GM23338 (cell line): Measurements from ENCODE around the gene UBL7.

Experiments
- CREB1 ChIP-seq: fragments of 250-450 bp; sonication (Bioruptor Pico); IDR thresholded peaks from 2 replicates; pipeline ENCODE4 v1.5.0; 2020; ENCODE audit warnings: low read depth, mild to moderate bottlenecking, moderate library complexity
- EZH2 ChIP-seq: fragments of 200-600 bp; sonication (generic); IDR thresholded peaks from one replicate; pipeline ENCODE4 v1.8.0; 2017; ENCODE audit warnings: antibody characterized with exemption, mild to moderate bottlenecking, low read depth; ENCODE audit not compliant: unreplicated experiment
- EZH2phosphoT487 ChIP-seq: fragments of 200-600 bp; sonication (generic); IDR thresholded peaks from one replicate; pipeline ENCODE4 v1.8.1; 2018; ENCODE audit warnings: antibody characterized with exemption; ENCODE audit not compliant: unreplicated experiment
- JUNB ChIP-seq: IDR thresholded peaks from one replicate; pipeline ENCODE4 v1.6.1; 2016; ENCODE audit warnings: antibody characterized with exemption; ENCODE audit not compliant: unreplicated experiment
- NANOG ChIP-seq: IDR thresholded peaks from 2 replicates; pipeline ENCODE4 v1.6.1; 2016; ENCODE audit warnings: antibody characterized with exemption, borderline replicate concordance
- POLR2AphosphoS5 ChIP-seq: IDR thresholded peaks from 2 replicates; pipeline ENCODE4 v1.6.1; 2016; ENCODE audit warnings: antibody characterized with exemption, low read depth
- ZNF331 ChIP-seq: fragments of 250-450 bp; sonication (Bioruptor Pico); IDR thresholded peaks from 2 replicates; pipeline ENCODE4 v1.5.0; 2020; ENCODE audit warnings: low read depth, mild to moderate bottlenecking, moderate library complexity
- TF ChIP-seq, protein P1 (sequence below), 2 experiments: fragments of 200-600 bp in 1 of 2; sonication (generic) in 1 of 2; conservative IDR thresholded peaks; 2 replicates each; pipeline versions ENCODE4 v1.5.1 to v1.6.1; 2016 to 2017; ENCODE audit warnings: antibody characterized with exemption in 2 of 2, low read depth in 2 of 2, mild to moderate bottlenecking in 2 of 2, moderate library complexity in 1 of 2
- TF ChIP-seq, protein P2 (sequence below): IDR thresholded peaks from one replicate; pipeline ENCODE4 v1.6.1; 2018; ENCODE audit warnings: antibody characterized with exemption; ENCODE audit not compliant: unreplicated experiment
- TF ChIP-seq, protein P3 (sequence below): IDR thresholded peaks from 2 replicates; pipeline ENCODE4 v1.6.1; 2016; ENCODE audit warnings: antibody characterized with exemption
- TF ChIP-seq, protein P4 (sequence below): fragments of 250-450 bp; sonication (Bioruptor Pico); IDR thresholded peaks from 2 replicates; pipeline ENCODE4 v1.5.0; 2020; ENCODE audit warnings: mild to moderate bottlenecking, moderate library complexity

DNA sequence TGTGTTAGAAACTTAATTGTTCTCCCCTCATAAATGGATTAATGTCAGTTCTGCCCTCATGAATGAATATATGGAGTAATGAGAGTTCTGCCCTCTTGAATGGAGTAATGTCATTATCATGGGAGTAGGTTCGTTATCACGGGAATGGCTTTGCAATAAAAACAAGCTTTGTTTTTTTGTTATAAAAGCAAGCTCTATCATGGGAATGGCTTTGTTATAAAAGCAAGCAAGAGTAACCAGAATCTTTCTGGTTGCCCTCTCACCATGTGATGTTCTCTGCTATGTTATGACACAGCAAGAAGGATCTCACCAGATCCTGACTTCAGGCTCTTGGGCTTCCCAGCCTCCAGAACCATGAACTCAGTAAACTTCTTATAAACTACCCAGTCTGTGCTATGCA is 38.4 kb upstream of the UBL7 start:
- TF ChIP-seq, protein P1, sequence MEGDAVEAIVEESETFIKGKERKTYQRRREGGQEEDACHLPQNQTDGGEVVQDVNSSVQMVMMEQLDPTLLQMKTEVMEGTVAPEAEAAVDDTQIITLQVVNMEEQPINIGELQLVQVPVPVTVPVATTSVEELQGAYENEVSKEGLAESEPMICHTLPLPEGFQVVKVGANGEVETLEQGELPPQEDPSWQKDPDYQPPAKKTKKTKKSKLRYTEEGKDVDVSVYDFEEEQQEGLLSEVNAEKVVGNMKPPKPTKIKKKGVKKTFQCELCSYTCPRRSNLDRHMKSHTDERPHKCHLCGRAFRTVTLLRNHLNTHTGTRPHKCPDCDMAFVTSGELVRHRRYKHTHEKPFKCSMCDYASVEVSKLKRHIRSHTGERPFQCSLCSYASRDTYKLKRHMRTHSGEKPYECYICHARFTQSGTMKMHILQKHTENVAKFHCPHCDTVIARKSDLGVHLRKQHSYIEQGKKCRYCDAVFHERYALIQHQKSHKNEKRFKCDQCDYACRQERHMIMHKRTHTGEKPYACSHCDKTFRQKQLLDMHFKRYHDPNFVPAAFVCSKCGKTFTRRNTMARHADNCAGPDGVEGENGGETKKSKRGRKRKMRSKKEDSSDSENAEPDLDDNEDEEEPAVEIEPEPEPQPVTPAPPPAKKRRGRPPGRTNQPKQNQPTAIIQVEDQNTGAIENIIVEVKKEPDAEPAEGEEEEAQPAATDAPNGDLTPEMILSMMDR (conservative IDR thresholded peaks at IDR 0.05; ENCODE audit: low read depth in 2 of 2): no peak
- TF ChIP-seq EZH2 (no peak), NANOG (no peak), POLR2AphosphoS5 (no peak), EZH2phosphoT487 (no peak), CREB1 (CRISPR knock-in tag) (no peak), JUNB (no peak), ZNF331 (CRISPR knock-in tag) (no peak)
- TF ChIP-seq, protein P2, sequence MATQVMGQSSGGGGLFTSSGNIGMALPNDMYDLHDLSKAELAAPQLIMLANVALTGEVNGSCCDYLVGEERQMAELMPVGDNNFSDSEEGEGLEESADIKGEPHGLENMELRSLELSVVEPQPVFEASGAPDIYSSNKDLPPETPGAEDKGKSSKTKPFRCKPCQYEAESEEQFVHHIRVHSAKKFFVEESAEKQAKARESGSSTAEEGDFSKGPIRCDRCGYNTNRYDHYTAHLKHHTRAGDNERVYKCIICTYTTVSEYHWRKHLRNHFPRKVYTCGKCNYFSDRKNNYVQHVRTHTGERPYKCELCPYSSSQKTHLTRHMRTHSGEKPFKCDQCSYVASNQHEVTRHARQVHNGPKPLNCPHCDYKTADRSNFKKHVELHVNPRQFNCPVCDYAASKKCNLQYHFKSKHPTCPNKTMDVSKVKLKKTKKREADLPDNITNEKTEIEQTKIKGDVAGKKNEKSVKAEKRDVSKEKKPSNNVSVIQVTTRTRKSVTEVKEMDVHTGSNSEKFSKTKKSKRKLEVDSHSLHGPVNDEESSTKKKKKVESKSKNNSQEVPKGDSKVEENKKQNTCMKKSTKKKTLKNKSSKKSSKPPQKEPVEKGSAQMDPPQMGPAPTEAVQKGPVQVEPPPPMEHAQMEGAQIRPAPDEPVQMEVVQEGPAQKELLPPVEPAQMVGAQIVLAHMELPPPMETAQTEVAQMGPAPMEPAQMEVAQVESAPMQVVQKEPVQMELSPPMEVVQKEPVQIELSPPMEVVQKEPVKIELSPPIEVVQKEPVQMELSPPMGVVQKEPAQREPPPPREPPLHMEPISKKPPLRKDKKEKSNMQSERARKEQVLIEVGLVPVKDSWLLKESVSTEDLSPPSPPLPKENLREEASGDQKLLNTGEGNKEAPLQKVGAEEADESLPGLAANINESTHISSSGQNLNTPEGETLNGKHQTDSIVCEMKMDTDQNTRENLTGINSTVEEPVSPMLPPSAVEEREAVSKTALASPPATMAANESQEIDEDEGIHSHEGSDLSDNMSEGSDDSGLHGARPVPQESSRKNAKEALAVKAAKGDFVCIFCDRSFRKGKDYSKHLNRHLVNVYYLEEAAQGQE: no peak
- TF ChIP-seq, protein P3, sequence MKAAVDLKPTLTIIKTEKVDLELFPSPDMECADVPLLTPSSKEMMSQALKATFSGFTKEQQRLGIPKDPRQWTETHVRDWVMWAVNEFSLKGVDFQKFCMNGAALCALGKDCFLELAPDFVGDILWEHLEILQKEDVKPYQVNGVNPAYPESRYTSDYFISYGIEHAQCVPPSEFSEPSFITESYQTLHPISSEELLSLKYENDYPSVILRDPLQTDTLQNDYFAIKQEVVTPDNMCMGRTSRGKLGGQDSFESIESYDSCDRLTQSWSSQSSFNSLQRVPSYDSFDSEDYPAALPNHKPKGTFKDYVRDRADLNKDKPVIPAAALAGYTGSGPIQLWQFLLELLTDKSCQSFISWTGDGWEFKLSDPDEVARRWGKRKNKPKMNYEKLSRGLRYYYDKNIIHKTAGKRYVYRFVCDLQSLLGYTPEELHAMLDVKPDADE: no peak
- TF ChIP-seq, protein P4, sequence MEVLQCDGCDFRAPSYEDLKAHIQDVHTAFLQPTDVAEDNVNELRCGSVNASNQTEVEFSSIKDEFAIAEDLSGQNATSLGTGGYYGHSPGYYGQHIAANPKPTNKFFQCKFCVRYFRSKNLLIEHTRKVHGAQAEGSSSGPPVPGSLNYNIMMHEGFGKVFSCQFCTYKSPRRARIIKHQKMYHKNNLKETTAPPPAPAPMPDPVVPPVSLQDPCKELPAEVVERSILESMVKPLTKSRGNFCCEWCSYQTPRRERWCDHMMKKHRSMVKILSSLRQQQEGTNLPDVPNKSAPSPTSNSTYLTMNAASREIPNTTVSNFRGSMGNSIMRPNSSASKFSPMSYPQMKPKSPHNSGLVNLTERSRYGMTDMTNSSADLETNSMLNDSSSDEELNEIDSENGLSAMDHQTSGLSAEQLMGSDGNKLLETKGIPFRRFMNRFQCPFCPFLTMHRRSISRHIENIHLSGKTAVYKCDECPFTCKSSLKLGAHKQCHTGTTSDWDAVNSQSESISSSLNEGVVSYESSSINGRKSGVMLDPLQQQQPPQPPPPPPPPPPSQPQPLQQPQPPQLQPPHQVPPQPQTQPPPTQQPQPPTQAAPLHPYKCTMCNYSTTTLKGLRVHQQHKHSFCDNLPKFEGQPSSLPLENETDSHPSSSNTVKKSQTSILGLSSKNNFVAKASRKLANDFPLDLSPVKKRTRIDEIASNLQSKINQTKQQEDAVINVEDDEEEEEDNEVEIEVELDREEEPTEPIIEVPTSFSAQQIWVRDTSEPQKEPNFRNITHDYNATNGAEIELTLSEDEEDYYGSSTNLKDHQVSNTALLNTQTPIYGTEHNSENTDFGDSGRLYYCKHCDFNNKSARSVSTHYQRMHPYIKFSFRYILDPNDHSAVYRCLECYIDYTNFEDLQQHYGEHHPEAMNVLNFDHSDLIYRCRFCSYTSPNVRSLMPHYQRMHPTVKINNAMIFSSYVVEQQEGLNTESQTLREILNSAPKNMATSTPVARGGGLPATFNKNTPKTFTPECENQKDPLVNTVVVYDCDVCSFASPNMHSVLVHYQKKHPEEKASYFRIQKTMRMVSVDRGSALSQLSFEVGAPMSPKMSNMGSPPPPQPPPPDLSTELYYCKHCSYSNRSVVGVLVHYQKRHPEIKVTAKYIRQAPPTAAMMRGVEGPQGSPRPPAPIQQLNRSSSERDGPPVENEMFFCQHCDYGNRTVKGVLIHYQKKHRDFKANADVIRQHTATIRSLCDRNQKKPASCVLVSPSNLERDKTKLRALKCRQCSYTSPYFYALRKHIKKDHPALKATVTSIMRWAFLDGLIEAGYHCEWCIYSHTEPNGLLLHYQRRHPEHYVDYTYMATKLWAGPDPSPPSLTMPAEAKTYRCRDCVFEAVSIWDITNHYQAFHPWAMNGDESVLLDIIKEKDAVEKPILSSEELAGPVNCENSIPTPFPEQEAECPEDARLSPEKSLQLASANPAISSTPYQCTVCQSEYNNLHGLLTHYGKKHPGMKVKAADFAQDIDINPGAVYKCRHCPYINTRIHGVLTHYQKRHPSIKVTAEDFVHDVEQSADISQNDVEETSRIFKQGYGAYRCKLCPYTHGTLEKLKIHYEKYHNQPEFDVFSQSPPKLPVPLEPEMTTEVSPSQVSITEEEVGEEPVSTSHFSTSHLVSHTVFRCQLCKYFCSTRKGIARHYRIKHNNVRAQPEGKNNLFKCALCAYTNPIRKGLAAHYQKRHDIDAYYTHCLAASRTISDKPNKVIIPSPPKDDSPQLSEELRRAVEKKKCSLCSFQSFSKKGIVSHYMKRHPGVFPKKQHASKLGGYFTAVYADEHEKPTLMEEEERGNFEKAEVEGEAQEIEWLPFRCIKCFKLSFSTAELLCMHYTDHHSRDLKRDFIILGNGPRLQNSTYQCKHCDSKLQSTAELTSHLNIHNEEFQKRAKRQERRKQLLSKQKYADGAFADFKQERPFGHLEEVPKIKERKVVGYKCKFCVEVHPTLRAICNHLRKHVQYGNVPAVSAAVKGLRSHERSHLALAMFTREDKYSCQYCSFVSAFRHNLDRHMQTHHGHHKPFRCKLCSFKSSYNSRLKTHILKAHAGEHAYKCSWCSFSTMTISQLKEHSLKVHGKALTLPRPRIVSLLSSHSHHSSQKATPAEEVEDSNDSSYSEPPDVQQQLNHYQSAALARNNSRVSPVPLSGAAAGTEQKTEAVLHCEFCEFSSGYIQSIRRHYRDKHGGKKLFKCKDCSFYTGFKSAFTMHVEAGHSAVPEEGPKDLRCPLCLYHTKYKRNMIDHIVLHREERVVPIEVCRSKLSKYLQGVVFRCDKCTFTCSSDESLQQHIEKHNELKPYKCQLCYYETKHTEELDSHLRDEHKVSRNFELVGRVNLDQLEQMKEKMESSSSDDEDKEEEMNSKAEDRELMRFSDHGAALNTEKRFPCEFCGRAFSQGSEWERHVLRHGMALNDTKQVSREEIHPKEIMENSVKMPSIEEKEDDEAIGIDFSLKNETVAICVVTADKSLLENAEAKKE (CRISPR knock-in tag): no peak
